ENCODE measurements around the gene AK5.
"Not testable (repeated sequence)": the region's sequence is repeated elsewhere in the genome, so short reads cannot be mapped to it uniquely, and the experiment has no call there.

The AK5 gene

DNA sequence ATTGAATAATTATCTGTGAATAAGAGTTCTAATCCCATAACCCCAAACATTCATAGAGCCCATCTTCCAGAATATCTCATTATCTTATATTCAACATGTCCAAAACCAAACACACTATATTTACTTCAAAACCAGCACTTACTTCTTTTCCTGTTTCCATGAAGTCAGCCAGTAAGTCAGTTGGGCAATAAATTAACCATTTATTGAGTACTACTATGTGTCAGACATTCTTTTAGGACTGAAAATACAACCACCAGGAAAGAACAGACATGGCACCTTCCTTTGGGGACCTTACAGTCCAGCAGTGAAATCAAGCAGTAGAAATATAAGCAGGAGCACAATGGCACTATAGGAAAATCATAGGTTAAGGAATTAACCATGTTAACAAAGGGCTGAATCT, 8.8 kb downstream of the AK5 start:
- no peak for DNase-seq

DNA sequence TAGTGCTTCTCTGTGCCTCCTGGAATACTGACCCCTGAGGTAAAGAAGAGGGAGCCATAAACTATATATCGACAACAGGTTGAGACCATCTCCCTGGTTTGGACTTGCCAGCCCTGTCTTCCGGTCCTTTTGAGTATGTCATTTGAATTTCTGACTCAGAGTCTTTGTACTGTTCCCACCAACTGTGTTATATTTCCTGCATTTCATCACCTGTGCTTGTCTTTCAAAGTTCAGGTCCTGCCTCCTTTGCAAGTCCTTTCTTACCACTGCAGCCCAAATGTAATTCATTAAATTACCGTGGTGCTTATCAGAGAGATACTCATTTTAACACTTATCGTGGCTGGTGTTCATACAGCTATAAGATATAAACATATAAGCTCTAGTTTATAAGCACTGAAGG, 10.7 kb downstream of the AK5 start:
- no peak for DNase-seq

DNA sequence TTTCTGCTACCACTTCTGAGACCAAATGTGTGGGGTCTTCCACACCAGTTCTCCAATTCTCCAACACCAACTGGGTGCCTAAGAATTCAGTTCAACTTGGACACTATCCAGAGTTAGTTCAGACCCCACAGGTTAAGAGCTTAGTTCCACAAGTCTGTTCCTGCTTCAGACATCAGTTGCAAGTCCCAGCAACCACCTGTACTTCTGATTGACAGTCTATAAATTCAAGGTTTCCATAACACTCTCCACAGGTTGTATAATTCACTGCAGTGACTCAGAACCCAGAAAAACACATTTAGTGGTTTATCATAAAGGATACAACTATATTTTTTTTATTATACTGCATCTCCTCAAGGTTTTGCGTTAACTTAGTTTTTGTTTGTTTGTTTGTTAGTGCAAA, 18.7 kb downstream of the AK5 start:
- no peak for DNase-seq

DNA sequence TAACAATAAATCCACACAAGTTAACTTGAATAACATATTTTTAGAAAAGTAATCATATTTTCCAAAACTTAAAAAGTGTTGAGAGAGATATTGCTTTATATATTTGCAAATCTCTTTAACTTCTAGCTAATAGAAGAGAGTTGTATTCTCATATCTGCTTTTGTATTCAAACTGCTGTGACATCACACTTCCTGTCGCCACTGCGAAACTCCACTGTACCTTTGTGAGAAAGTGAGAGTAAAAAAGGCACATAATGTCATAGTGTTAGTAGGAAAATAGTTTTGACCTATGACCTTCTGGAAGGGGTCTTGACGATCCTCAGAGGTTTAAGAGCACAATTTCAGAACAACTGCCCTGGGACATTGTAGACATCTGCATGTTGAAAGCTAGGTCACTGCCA, 21.6 kb downstream of the AK5 start:
- DNase-seq, result no peak

DNA sequence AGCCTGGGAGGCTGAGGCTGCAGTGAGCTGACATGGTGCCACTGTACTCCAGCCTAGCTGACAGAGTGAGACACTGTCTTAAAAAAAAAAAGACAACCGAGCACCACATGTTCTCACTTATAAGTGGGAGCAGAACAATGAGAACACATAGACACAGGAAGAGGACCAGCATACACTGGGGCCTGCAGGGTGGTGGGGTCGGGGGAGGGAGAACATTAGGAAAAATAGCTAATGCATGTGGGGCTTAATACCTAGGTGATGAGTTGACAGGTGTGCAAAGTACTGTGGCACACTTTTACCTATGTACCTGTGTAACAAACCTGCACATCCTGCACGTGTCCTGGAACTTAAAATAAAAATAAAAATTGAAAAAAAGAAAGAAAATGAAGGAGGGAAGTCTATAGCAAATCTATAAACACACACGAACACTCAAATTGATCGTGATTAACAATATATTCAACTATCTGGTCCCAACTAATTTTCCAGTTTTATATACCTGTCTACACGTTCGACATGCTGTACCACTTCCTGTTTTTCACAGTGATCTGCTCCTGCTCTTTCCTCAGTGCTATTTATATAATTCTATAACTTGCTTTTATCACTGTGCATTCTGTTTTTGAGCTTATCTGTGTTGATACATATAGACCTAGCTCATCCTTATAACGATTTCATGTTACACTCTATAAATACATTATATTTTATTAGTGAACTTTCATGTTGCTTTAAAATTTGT, 27.2 kb downstream of the AK5 start:
- no peak for DNase-seq

DNA sequence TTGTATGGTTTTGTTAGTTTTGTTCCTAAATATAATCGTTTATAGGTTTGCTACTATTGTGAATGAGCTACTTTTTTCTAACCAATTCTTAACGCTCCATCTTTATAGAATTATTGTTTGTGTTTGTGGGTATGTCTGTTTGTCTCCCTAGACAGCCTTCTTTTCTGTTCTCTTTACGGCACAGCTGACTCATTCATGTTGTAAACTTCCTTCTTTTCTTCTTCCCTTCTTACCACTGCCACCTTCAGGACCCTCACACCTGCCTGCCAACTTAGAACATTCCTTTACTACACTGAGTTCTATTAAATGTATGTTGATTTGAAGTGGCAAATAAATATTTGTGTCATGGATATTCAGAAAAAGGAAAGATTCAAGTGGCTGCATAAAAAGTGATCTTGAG, 29.1 kb downstream of the AK5 start:
- no peak for DNase-seq

DNA sequence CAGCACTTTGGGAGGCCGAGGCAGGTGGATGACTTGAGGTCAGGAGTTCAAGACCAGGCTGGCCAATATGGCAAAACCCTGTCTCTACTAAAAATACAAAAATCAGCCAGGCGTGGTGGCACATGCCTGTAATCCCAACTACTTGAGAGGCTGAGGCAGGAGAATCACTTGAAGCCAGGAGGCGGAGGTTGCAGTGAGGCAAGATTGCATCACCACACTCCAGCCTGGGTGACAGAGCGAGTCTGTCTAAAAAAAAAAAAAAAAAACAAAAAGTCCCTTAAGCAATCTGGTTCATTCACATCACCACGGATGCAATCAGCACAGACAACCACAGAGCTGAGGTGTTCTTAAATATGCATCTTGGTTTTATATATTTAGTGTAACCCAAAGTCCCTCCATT, 30.5 kb downstream of the AK5 start:
- DNase-seq, result not testable (repeated sequence)

DNA sequence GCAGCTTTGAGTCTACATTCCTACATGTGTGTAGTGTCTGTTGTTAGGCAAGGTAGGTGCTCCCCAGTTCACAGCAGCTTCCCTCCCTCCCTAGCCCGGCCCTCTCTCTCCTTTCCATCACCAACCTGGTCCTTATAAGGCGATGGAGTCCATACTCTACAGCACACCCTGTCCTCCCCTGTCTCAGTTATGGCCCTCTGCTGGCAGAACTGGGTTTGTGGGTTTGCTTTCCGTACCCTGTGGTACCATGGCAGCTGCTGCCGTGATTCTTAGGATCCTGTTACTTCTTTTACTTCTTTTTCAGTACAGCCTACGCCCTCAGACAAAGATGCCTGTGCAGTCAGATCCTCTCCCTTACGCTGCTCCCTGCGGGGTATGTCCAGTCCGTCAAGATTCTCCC, 31.7 kb downstream of the AK5 start:
- no peak for DNase-seq

DNA sequence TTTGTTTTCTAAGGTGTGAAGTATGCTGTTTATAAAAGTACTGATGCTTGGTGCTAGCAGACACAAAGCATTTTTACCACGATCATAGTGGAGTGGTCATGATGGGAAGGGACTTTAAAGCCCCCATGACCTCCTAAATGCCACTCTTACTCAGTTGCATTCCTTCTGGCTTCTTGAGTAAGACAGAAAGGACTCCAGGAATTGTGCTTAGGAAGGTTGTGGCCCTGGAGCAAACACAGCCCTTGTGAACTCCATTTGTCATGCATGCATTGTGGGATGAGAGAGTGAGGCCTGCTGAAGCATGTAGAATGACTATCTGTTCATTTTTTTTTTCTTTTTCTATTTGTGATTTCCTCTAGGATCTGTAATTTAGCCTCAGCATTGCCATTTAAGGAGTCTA, 34.2 kb downstream of the AK5 start:
- DNase-seq, result peak; percentile 84

DNA sequence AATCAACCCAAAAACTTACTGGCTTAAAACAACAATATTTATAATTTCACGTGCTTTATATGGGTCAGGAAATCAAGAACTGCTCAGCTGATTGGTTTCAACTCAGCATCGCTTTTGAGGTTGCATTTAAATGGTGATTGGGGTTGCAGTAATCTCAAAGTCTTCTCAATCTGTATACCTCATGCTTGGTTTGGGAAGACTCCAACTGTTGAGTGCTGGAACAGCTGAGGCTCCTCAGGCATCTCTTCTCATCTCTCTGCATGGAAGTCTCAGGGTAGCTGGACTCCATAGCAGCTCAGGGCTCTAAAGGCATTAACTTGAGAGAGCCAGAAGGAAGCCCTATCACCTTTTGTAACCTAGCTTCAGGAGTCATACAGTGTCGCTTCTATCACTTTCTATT, 35.1 kb downstream of the AK5 start:
- DNase-seq, result no peak

DNA sequence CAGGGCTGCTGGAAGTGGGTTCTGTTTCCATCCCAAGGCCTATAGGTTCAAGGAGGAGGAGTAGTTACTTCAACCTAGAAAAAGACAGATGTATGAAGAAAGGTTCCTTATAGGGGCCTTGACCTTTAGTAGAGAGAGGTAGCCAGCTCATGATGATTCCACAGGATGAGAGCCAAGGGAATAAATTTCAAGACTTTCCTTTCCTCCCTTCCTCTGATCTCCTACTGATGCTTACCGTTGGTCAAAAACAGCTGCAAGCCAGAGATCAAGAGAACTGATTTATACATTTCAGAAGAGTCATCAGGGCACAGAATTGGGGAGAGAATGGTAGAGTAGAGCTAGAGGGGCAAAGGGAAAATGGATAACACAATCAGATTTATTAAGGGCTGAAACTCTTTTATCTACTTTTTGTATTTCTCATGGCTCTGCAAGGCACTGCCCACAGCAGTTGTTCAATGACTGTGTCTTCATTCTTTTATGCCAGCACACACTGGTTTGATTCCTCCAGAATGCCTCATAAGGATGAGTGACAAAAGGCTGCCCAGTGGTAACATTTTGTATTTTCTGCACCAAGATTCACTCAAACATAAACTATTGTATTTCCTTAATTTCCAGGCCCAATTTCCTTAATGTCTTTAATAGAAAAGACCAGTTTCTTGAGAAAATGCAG, 37.4 kb downstream of the AK5 start:
- DNase-seq, result no peak

DNA sequence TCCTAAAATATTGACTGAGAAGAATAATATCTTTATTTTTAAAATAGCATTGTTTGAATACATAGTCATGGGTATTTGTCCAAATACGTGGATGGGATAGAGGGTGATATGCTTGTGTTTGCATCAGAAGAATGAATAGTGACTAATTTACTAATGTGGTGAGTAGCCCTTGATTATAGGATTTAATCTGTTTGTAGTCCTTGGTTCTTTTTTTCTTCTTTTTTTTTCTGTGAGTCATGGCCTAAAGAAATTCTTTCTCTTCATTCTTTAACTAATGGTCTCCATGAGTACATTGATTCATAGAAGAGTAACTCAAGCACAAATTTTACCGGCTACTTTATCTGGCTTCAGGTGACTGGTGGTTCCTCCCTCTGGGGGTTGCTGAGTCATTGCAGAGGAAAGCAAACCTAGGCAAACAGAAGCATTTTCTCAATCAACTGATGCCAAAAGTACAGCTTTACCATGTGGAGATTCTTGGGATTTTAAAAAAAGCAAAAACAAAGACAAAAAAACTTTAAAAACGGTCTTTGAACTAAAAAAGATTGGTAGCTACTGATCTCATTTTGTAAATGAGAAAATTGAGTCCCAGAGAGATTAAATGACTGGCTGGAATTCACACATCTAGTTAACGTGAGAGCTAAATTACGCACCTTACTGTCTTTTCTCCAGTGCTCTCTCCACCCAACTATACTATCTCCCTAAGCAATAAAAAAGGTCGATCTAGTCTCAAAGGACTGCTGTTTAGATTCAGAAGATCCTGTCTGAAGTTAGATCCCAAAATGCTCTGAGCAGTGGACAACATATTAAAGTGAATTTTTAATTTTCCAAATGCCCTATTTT, 40.5 kb downstream of the AK5 start:
- DNase-seq, result peak; percentile 99

DNA sequence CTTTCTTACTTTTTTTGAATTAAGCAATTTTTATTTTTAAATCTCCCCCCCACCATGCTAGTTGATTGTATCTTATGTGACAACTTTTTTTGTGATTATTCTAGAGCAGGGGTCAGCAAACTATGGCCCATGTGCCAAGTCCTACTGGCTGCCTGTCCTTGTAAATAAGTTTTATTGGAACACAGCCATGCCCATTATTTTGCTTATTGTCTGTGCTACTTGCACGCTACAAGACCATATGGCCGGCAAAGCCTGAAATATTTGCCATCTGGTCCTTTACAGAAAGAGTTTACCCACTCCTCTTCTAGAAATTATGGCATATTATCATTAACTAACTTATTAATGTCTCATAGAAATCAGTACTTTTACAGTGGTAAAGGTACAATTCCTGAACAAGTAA, 51.7 kb downstream of the AK5 start:
- DNase-seq, result no peak

DNA sequence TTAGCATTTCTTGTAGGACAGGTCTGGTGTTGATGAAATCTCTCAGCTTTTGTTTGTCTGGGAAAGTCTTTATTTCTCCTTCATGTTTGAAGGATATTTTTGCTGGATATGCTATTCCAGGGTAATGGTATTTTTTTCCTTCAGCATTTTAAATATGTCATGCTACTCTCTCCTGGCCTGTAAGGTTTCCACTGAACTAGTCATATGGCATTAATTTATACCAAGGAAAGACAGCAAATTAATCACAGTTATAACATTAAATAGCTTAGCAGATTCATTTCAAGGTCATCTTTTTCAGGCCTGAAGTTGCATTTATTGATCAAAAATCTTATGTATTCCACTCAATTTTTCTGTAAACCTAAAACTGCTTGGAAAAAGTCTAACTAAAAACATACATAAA, 54.9 kb downstream of the AK5 start:
- DNase-seq, result no peak

DNA sequence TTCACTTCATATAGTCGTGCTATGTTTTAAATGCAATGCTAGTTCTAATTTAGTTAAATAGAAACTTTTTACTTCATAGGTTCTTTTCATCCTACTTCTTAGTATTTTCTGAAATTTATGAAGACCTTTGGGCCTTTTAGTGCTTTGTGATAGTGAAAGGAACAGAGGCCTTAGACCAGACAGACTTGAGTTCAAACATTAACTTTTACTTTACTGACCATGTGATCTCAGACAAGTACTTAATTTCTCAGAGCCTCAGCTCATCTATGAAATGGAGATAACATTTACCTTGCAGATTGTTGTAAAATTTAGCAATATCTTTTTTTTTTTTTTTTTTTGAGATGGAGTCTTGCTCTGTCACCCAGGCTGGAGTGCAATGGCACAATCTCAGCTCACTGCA, 57.5 kb downstream of the AK5 start:
- no peak for DNase-seq

DNA sequence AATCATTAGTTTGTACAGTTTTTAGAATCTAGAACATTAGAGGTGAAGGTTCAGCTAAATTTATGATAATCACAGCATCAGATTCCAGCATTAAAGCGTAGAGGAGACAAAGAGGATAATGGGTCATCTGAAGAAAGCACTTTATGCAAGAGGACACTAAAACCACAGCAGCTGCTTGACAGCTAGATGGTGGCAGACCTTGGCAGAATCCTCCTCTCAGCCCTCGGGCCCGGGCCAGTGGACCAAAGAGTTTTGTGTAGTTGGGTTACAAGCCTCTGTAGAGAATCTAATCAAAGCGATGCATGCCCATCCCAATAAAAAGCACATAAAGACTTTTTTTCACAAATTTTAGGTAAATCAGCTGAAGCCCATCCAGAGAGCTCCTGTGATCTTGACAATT, 59.4 kb downstream of the AK5 start:
- no peak for DNase-seq

DNA sequence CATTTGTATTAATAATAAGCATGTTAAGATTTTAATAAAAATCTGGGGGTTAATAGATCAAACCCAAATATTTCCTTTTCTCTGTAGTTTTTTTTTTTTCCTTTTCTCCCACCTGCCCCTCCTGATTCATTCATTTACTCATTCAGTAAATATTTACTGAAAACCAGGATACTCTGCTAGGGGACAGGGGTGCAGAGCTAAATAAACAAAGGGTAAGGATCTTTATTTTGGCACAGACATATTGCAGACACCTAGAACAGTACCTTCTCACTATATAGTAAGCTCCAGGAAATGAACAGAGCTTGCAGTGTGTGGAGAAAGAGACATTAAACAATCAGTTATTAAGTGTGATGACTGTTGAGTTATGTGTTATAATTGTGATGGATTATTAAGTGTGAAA, 60.9 kb downstream of the AK5 start:
- DNase-seq, result no peak

DNA sequence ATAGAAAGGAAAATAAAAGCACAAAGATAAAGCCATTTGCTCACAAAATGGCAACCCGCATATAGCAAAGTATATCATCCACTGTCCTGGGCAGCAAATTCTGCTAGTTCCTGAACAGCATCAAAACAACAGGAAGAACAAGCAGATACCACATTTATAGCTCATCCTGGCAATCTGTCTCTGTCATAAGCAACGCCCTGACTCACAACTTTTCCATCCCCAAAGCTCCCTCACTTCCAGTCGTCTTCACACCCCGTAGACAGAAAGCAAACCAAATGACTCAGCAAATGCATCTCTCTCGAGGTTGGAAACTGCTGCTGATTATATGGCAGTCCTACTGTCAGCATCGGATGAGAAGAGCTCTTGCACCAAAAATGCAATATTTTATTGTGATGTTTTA, 65.8 kb downstream of the AK5 start:
- DNase-seq, result peak; percentile 89

DNA sequence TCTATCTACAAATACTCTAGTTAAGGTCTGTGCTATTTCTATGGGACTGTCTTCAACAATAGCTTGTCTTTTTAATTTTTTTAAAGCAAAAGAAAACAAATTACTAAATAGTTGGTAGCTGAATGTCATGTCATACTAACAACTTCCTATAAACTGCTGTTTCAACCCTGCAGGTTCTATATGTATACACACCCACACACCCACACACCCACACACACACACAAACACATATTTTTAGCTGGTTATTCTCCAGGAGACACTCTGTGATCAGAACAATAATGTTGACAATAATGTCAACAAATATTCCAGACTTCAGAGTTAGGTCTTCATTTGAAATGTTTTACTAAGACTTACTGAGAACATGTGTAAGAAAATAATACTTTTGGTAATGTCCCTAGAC, 66.7 kb downstream of the AK5 start:
- no peak for DNase-seq

DNA sequence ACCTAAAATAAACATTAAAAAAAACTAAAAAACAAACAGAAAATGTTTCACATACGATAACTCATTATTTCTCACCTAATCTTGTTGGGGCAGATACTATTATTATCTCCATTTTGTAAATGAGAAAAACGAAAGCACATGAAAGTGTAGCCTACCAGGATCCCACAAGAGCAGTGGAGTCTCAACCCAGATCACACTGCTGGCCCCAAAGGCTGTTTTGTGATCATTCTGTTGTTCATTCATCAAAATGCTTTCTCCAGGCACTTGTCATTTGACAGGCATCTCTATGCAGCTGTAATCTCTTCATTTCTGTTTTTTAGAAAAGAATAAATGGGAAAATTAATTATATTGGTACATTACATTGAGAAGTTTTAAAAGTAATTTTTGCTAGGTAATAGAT, 67.5 kb downstream of the AK5 start:
- no peak for DNase-seq

DNA sequence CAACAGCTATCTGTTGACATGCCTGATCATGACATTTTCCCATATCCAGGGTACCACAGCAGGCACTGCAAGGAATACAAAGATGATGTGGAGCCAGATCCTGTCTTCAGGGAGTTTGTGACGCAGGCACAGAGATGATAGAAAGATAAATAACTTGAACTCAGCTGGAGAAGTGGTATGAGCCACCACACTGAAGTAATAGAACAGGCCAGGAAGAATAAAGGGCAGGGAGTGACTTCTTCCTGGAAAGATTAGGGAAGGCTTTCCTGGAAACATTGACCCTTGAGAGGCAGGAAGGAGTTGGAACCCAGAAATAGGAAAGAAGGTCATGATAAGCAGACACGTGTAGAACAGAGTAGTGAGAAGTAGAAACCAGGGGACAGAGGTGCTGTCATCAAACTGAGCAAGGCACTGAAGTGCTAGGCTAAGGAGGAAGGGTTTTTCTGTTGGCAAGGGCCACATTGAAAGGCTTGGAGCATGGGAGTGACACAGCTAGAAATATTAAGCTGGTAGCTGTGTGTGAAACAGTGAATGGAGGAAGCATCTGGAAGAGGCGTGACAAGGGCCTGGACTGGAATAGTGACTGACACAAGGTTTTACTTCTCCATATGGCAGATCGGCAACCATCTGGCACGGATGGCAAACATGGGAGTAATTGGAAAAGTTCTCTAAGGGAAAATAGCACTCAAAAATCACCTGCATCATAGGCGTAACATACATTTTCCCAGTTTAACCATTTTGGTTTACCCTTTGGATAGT, 68.4 kb downstream of the AK5 start:
- no peak for DNase-seq

DNA sequence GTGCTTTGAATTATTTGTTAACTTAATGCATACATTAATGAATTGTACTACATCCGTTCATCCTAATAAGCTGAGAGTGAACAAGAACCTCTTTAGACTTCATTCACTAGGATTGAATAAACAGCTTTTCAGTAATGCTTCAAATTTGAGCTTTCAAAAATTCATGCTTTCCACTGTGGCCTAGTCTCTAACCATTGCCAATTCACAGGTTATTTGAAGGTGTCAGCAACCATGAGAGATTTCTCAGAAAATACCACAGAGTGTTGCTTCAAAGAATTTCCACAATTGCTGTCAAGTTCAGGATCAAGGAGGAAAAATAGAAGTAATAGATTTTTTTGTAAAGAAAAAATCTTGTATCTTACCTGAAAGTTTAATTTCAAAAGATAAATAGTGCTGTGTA, 72.7 kb downstream of the AK5 start:
- no peak for DNase-seq

DNA sequence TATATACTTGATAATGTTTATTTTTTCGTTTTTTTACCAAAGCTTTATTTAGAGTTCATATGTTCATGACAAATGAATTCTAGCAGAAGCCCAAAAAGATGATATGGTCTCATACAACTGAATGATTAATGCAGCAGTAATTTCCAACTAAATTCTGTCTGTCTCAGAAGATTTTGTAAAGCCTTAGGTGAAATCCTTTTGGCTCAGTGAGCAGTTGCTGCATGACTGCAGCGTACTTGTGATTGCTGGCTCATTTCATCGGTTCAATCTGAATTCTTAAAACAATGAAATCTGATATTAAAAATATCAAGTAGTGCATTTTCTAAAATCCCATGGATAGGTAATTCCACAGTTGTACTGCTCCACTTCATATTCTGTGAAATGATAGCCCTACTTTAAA, 73.2 kb downstream of the AK5 start:
- DNase-seq, result no peak

Measured in kidney glomerular epithelial cell (primary cell).